Measurements from ENCODE around the gene NDUFS8. TPM values are rescaled to one million over a fixed set of nuclear protein-coding genes. Genes with fewer than 3 reads are reported as not detected.

NDUFS8 gene
- total RNA-seq, 1 donor from 2014 or later: 63.9 TPM

Small RNAs within 50 kb of the gene (microRNA-seq; reads per million reads assigned to microRNA genes)
- not detected for gene MIR4691
- not detected for gene MIR6753
- gene MIR7113: not detected

Other genes starting within 250 kb of the NDUFS8 start
- gene UNC93B1, start 26.6 kb upstream of the NDUFS8 start, total RNA-seq: 37.0 TPM
- gene ALDH3B1, start 20.4 kb upstream of the NDUFS8 start, total RNA-seq: 46.7 TPM
- 128 TPM for gene TCIRG1, start 8.3 kb downstream of the NDUFS8 start, total RNA-seq
- gene CHKA, start 90.7 kb downstream of the NDUFS8 start, total RNA-seq: 38.0 TPM
- 59.0 TPM for gene KMT5B, start 182.6 kb downstream of the NDUFS8 start, total RNA-seq
- 53.2 TPM for gene C11orf24, start 241.3 kb downstream of the NDUFS8 start, total RNA-seq